Esophagus squamous epithelium (tissue), 4 donors: Measurements from ENCODE around the gene UBAC2.

Experiments used
- POLR2A ChIP-seq, 4 donors: fragments of 450-650 bp; IDR thresholded peaks; one replicate each; pipeline ENCODE4 v1.6.1; 2017; ENCODE audit warnings: antibody characterized with exemption in 4 of 4, mild to moderate bottlenecking in 4 of 4, moderate library complexity in 3 of 4
- TF ChIP-seq, protein P1 (sequence below), 6 experiments: fragments of 450-650 bp in 4 of 6; fragments of 200-600 bp in 2 of 6; sonication (generic) in 2 of 6; IDR thresholded peaks; one replicate each; pipeline ENCODE4 v1.5.1; 2016 to 2019; ENCODE audit warnings: antibody characterized with exemption in 6 of 6, mild to moderate bottlenecking in 4 of 6, moderate library complexity in 4 of 6

DNA sequence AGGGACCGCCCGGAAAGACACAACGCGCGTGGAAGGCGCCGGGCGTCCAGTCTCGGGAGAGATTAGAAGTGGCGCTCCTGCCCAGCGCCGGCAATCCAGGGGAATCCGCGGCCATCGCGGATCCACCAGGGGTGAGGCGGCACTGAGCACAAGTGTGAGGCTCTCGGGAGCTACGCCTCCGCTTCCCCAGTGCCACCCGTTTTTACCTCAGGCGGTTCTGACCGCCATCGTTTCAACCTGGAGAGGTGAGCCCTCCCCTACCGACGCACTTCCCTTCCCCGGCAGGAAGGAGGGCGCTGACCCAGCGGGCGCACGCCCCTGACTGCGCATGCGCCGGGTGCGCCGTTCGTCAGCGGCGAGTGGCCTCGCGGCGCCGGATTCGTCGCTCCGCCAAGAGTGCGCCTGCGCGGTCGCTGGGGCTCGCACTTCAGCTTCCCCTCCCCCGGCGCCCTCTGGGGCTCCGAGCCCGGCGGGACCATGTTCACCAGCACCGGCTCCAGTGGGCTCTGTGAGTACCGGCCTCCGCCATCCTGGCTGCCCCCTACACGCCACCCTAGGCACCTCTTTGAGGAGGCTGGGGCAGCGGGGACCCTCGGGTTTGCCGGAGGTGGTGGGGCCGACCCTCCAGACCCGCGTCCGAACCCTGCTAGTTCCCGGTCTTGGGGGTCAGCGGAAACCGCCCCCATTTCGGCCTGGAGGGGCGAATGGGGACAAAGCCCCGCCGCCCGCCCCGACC lies at the start of gene UBAC2:
- TF ChIP-seq, protein P1, sequence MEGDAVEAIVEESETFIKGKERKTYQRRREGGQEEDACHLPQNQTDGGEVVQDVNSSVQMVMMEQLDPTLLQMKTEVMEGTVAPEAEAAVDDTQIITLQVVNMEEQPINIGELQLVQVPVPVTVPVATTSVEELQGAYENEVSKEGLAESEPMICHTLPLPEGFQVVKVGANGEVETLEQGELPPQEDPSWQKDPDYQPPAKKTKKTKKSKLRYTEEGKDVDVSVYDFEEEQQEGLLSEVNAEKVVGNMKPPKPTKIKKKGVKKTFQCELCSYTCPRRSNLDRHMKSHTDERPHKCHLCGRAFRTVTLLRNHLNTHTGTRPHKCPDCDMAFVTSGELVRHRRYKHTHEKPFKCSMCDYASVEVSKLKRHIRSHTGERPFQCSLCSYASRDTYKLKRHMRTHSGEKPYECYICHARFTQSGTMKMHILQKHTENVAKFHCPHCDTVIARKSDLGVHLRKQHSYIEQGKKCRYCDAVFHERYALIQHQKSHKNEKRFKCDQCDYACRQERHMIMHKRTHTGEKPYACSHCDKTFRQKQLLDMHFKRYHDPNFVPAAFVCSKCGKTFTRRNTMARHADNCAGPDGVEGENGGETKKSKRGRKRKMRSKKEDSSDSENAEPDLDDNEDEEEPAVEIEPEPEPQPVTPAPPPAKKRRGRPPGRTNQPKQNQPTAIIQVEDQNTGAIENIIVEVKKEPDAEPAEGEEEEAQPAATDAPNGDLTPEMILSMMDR (IDR thresholded peaks at IDR 0.05), result peak in 4 of 6 experiments; percentile 10 to 36 (median 20)
- peak in 3 of 4 donors; percentile 95 to 98 (median 97) for TF ChIP-seq POLR2A (IDR thresholded peaks at IDR 0.05)
